Measurements from ENCODE around the gene SEMA5B. TPM values are rescaled to one million over a fixed set of nuclear protein-coding genes. Genes with fewer than 3 reads are reported as not detected.

SEMA5B gene
- total RNA-seq, 3 donors from 2014 or later, result 0.15 to 0.33 (median 0.32) TPM

DNA sequence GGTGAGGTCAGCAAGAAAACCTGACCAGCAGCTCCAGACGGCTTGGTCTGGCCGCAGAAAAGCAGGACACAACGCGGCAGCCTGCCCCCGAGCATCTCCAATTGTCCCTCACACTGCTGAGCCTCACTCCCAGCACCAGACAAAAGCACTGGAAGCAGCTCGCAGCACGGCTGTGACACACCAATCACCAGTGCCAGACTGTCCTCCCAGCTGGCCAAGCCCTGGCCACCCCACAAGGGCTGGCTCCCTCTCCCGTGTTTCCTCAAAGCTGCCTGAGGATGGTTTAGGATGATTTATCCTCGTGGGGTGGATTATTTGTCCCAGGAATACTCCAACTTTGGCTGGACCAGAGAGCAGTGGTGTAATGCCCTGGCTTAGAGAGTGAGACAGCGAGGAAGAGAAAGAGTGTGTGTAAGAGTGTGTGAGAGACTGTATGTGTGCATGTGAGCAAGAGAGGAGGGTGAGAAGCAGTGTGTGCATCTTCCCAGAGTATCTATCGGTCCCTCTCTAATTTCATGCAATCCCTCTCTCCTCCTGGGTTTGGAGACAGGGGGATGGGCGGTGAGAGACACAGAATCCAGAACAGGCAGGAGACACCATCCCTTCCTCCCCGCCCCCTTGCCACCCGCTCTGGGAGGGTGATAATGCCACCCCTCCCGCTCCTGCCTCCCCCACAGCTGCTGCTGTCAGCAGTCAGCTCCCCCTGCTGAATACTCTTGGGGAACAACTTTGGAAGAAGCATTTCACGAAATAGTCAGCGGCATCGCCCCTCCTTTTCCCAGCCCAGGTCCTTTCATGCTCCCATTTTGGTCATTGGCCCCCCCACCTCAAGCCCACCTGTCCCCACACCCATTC is 34.2 kb downstream of the SEMA5B start:
- no peak overlapping the region for H3K4me3 ChIP-seq
- H3K9me3 ChIP-seq, result no peaks in the 10 kb centered on the region
- H3K4me1 ChIP-seq, result no peaks in the 10 kb centered on the region
- DNase-seq (ENCODE audit: low spot score in 2 of 2), result no peak
- TF ChIP-seq POLR2AphosphoS5 (IDR thresholded peaks at IDR 0.05), result no peak
- TF ChIP-seq POLR2A (IDR thresholded peaks at IDR 0.05), result no peak
- TF ChIP-seq, protein P1, sequence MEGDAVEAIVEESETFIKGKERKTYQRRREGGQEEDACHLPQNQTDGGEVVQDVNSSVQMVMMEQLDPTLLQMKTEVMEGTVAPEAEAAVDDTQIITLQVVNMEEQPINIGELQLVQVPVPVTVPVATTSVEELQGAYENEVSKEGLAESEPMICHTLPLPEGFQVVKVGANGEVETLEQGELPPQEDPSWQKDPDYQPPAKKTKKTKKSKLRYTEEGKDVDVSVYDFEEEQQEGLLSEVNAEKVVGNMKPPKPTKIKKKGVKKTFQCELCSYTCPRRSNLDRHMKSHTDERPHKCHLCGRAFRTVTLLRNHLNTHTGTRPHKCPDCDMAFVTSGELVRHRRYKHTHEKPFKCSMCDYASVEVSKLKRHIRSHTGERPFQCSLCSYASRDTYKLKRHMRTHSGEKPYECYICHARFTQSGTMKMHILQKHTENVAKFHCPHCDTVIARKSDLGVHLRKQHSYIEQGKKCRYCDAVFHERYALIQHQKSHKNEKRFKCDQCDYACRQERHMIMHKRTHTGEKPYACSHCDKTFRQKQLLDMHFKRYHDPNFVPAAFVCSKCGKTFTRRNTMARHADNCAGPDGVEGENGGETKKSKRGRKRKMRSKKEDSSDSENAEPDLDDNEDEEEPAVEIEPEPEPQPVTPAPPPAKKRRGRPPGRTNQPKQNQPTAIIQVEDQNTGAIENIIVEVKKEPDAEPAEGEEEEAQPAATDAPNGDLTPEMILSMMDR (IDR thresholded peaks at IDR 0.05), result no peak
- intact Hi-C loops (cut with DNase I; ENCODE audit: low total_unique reads), result no loop called here
- peaks cover 0 to 41% of the 10 kb centered on the region in 2 donors for H3K27me3 ChIP-seq
- H3K27ac ChIP-seq, result no peak overlapping the region
- H3K36me3 ChIP-seq, result no peaks in the 10 kb centered on the region

DNA sequence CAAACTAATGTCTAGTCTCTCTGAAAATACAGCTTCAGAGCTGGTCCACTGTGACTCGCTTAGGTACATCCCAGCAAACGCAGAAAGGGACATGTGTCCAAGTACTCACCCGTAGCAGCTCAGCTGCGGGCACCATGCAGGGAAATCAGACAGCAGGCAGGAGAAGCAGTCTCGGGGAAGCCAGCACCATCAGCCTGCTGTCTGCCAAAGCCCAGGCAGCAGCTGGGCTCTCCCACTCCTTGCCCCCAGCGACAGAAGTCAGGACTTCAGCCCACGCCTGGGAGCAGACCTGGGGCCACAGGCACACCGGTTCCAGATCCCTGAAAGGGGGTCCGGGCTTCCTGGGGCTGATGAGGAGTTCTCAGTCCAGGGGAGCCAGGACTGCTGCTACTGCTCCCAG is 34.9 kb downstream of the SEMA5B start:
- intact Hi-C loops (cut with DNase I; ENCODE audit: low total_unique reads), result no loop called here
- DNase-seq (ENCODE audit: low spot score in 2 of 2), result no peak
- Histone ChIP-seq H3K27me3 (peaks cover 0 to 45% of the 10 kb centered on the region in 2 donors), H3K27ac (no peak overlapping the region), H3K4me3 (no peak overlapping the region), H3K4me1 (no peaks in the 10 kb centered on the region), H3K9me3 (no peaks in the 10 kb centered on the region), H3K36me3 (no peaks in the 10 kb centered on the region)
- TF ChIP-seq, protein P1 (IDR thresholded peaks at IDR 0.05), result no peak
- TF ChIP-seq POLR2A (IDR thresholded peaks at IDR 0.05) (no peak), POLR2AphosphoS5 (IDR thresholded peaks at IDR 0.05) (no peak)

DNA sequence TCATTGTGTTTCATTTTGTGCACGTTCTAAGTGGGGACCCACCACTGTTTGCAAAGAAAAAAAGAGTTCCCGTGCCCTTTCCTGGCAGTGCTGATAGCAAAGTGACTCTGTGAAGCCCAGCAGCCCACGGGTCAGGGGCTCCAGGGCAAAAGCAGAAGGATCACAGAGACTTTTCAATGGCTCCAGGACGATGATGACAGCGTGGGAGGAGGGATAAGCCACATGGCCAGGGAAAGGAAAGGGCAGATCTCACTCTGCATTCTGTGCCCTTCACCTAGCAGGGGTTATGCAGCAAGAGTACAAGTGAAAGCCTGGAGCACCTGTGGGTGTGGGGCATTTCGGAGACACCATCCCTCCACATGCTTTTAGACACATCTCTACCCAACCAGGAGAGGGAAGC is 35.4 kb downstream of the SEMA5B start:
- no peaks in the 10 kb centered on the region for H3K36me3 ChIP-seq
- intact Hi-C loops (cut with DNase I; ENCODE audit: low total_unique reads), result no loop called here
- H3K4me1 ChIP-seq, result no peaks in the 10 kb centered on the region
- H3K27ac ChIP-seq, result no peak overlapping the region
- H3K9me3 ChIP-seq, result no peaks in the 10 kb centered on the region
- H3K4me3 ChIP-seq, result no peak overlapping the region
- TF ChIP-seq POLR2A (IDR thresholded peaks at IDR 0.05), result no peak
- no peak for TF ChIP-seq POLR2AphosphoS5 (IDR thresholded peaks at IDR 0.05)
- TF ChIP-seq, protein P1 (IDR thresholded peaks at IDR 0.05), result no peak
- no peak for DNase-seq (ENCODE audit: low spot score in 2 of 2)
- peaks cover 0 to 45% of the 10 kb centered on the region in 2 donors for H3K27me3 ChIP-seq

DNA sequence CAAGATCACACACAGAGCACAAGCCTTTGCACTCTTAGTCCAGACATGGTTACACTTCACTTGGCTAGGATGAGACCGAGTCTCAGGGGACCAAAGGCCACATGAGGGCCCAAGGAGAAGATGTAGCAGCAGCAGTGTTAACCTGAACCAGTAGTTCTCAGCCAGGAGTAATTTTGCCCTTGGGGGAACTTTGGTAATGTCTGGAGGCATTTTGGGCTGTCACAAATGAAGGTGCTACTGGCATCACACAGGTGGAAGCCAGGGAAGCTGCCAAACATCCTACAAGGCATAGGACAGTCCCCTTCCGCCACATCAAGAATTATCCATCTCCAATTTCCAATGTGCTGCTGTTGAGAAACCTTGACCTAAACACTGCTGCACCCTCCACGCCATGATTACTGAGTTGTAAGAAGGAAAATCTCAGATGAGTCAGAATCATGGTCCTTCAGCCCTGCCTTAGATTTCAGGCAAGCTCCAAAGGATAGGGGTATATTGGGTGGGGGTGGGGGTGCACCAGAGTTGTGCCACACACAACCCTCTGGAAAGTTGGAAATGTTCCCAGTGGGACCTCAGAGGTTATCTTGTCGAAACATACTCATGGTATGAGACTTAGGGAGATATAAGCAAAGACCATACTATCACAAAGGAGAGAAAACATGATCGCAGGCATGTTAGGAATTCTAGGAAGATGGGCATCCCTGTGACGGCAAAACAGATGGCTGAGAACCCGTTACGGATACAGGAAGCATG is 36.2 kb downstream of the SEMA5B start:
- no peak overlapping the region for H3K4me3 ChIP-seq
- no peak overlapping the region for H3K27ac ChIP-seq
- DNase-seq (ENCODE audit: low spot score in 2 of 2), result no peak
- H3K36me3 ChIP-seq, result no peaks in the 10 kb centered on the region
- H3K4me1 ChIP-seq, result no peaks in the 10 kb centered on the region
- TF ChIP-seq POLR2AphosphoS5 (IDR thresholded peaks at IDR 0.05), result no peak
- peaks cover 0 to 45% of the 10 kb centered on the region in 2 donors for H3K27me3 ChIP-seq
- intact Hi-C loops (cut with DNase I; ENCODE audit: low total_unique reads), result no loop called here
- H3K9me3 ChIP-seq, result no peaks in the 10 kb centered on the region

DNA sequence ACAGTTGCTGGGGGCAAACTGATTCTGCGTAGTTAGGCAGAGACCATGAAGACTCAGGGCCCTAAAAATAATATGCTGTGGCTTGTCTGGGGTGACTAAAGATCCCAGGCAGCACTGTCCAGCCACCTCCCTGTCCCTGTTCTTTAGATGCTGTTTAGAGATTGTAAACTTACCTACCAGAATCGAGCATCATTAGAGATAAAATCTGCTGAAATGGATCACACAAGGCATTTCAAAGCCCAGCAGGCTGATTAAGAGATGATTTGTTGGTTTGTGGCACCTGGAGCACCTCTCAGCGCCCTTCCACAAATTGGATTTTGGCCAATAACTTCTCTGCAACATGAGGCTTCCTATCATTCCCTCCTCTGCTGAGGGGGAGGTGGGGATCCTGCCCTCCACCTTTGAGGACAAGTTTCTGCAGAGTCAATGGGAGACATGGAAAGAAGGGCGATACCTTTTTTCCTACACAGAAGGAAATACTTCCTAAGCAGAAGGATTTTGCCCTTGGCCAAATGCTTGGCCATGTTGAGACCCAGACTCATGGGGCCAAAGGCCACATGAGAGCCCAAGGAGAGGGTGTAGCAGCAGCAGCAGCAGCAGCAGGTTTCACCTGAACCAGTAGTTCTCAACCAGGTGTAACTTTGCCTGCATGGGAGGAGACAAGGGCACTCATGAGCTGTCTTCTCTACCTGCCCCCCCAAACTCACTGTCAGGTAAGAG is 37.5 kb downstream of the SEMA5B start:
- Histone ChIP-seq H3K4me1 (no peaks in the 10 kb centered on the region), H3K9me3 (no peaks in the 10 kb centered on the region), H3K27ac (no peak overlapping the region), H3K27me3 (peaks cover 0 to 45% of the 10 kb centered on the region in 2 donors), H3K36me3 (no peaks in the 10 kb centered on the region), H3K4me3 (no peak overlapping the region)
- TF ChIP-seq POLR2AphosphoS5 (IDR thresholded peaks at IDR 0.05) (no peak), POLR2A (IDR thresholded peaks at IDR 0.05) (no peak)
- TF ChIP-seq, protein P1 (IDR thresholded peaks at IDR 0.05), result no peak
- no peak for DNase-seq (ENCODE audit: low spot score in 2 of 2)
- intact Hi-C loops (cut with DNase I; ENCODE audit: low total_unique reads), result no loop called here

Measured in breast epithelium (tissue), 4 donors.